HFFc6 (cell line): ENCODE measurements around the gene GHR. TPM values are rescaled to one million over a fixed set of nuclear protein-coding genes. Genes with fewer than 3 reads are reported as not detected.

ENCODE experiments used
- DNase-seq: peaks from one replicate; pipeline ENCODE4 v3.0.0-alpha.2; 2018
- H3K27ac Mint-ChIP-seq: 2 replicates; pipeline ENCODE4 v1.8.0; 2020; ENCODE audit warnings: mild to moderate bottlenecking, mixed read lengths
- H3K27me3 Mint-ChIP-seq: 2 replicates; pipeline ENCODE4 v1.8.0; 2021; ENCODE audit warnings: mild to moderate bottlenecking, moderate library complexity, mixed read lengths; ENCODE audit not compliant: insufficient read depth
- H3K36me3 Mint-ChIP-seq: 2 replicates; pipeline ENCODE4 v1.8.0; 2021; ENCODE audit warnings: low read depth, mixed read lengths
- H3K4me1 Mint-ChIP-seq: 2 replicates; pipeline ENCODE4 v1.8.0; 2020; ENCODE audit warnings: low read depth, mixed read lengths
- H3K4me3 Mint-ChIP-seq: 2 replicates; pipeline ENCODE4 v1.8.0; 2020; ENCODE audit warnings: mild to moderate bottlenecking, moderate library complexity, mixed read lengths
- H3K9me3 Mint-ChIP-seq: 2 replicates; pipeline ENCODE4 v1.8.0; 2020; ENCODE audit warnings: mild to moderate bottlenecking, mixed read lengths
- total RNA-seq, 6 experiments: library from RNA; stranded (reverse); fragmentation: NEBNext Ultra II Directional; extraction: Animal tissue kit (Norgen Biotek cat#: 25700); gene quantifications; 2 replicates in 1 of 6; 3 replicates in 5 of 6; pipeline ENCODE4 v1.2.3, GENCODE V29; 2021
- TF ChIP-seq, protein P1 (sequence below): fragments of 200-600 bp; sonication (generic); IDR thresholded peaks from 2 replicates; pipeline ENCODE4 v1.5.0; 2021; ENCODE audit warnings: antibody characterized with exemption, mild to moderate bottlenecking

GHR gene
- total RNA-seq, 6 experiments from 2014 or later, result 1.3 to 2.1 (median 1.6) TPM

DNA sequence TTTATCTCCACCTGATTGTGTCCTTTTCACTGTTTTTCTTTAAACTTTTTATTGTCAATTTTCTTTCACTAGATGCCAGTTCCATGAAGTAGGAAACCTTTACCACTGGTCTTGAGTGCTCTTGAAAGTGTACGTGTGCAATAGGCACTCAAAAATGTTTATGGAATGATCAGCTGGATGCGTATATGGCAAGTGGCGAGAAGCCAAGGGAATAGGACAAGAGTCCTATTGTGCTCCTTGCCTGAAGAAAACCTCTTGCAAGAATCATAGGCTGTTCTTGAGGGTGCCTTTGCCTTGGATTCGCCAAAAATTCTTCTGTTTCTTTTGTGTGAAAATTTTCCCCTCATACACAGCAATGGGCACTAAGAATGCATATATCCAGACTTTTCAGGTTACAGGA, 97.7 kb downstream of the GHR start:
- DNase-seq, result no peak
- Mint-ChIP-seq H3K27me3 (no peaks in the 10 kb centered on the region), H3K4me1 (no peaks in the 10 kb centered on the region), H3K36me3 (no peaks in the 10 kb centered on the region), H3K27ac (no peak overlapping the region), H3K9me3 (peaks cover 20% of the 10 kb centered on the region), H3K4me3 (no peak overlapping the region)
- TF ChIP-seq, protein P1, sequence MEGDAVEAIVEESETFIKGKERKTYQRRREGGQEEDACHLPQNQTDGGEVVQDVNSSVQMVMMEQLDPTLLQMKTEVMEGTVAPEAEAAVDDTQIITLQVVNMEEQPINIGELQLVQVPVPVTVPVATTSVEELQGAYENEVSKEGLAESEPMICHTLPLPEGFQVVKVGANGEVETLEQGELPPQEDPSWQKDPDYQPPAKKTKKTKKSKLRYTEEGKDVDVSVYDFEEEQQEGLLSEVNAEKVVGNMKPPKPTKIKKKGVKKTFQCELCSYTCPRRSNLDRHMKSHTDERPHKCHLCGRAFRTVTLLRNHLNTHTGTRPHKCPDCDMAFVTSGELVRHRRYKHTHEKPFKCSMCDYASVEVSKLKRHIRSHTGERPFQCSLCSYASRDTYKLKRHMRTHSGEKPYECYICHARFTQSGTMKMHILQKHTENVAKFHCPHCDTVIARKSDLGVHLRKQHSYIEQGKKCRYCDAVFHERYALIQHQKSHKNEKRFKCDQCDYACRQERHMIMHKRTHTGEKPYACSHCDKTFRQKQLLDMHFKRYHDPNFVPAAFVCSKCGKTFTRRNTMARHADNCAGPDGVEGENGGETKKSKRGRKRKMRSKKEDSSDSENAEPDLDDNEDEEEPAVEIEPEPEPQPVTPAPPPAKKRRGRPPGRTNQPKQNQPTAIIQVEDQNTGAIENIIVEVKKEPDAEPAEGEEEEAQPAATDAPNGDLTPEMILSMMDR, result no peak

DNA sequence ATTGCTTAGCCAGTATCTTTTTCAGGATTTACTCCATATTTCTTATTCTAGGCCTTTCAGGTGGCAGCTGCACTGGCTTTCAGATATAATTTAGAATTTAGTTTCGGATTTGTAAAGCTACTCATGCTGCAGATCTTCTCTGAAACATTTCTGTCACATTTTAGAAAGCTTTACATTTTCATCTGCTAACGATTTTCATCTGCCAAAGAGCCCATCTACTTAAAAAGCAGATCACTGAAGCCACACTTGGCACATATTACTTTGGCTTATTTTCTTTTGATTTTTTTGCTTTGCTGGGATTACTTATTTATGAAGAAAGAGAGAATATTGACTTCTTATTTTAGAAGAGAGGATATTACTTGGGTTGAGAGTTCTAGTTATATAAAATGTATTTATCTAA, 98.2 kb downstream of the GHR start:
- Mint-ChIP-seq H3K4me3 (no peak overlapping the region), H3K9me3 (peaks cover 23% of the 10 kb centered on the region), H3K27ac (no peak overlapping the region), H3K4me1 (no peaks in the 10 kb centered on the region), H3K36me3 (no peaks in the 10 kb centered on the region), H3K27me3 (no peaks in the 10 kb centered on the region)
- TF ChIP-seq, protein P1, result no peak
- no peak for DNase-seq

DNA sequence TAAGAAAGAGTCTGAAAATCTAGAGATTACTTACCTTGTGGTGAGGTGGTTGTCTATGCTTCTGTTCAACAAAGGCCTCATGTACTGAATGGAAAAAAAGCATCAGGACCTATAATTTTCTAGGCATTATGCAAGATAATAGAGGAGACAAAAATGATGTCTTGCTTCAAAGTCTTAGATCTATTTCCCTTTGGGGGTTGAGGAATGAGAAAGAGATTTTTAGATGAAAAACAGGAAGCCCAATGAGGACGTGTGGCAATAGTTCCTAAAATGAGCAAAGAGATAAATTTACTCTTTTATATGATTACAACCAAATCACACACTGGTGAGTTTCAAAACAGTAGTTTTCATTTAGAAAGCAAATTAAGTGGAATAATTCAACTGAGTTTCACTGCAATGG, 99.5 kb downstream of the GHR start:
- Mint-ChIP-seq H3K27me3 (no peaks in the 10 kb centered on the region), H3K4me1 (no peaks in the 10 kb centered on the region)

DNA sequence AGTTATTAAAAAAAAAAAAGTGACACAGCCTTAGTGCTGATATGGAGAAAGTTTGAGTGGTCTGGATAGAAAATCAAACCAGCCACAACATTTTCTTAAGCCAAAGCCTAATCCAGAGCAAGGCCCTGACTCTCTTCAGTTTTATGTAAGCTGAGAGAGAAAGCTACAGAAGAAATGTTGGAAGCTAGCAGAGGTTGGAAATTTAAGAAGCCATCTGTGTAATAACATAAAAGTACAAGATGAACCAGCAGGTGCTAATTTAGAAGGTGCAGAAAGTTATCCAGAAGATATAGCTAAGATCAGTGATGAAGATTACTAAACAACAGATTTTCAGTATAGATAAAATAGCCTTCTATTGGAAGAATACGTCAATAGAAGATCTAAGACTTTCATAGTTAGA, 102.9 kb downstream of the GHR start:
- Mint-ChIP-seq H3K36me3 (no peaks in the 10 kb centered on the region), H3K4me1 (no peaks in the 10 kb centered on the region), H3K27ac (no peak overlapping the region), H3K4me3 (no peak overlapping the region), H3K27me3 (no peaks in the 10 kb centered on the region), H3K9me3 (peaks cover 51% of the 10 kb centered on the region)
- TF ChIP-seq, protein P1, result no peak
- no peak for DNase-seq

More for the DNA sequence above, 99.5 kb downstream of the GHR start:
- Mint-ChIP-seq H3K4me3 (no peak overlapping the region), H3K9me3 (peaks cover 36% of the 10 kb centered on the region), H3K27ac (no peak overlapping the region), H3K36me3 (no peaks in the 10 kb centered on the region)
- TF ChIP-seq, protein P1, result no peak
- DNase-seq, result no peak

DNA sequence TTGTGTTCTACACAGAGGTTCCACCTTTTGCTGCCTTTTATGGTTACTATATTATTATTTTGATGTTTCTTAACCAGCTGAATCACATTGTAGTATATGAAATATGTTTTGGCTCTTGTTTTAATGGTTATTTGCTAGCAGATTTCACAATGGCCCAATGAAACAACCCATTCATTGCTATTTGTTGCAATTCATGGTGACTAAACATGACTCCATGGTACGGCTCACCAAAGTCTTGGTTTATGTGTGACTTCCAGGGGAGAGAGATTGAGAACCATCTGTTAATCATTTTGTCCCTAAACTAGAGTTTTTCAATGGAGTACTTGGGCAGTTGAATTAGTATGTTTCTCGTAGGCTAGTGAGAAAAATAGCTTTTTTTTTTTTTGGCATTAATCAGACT, 108.4 kb downstream of the GHR start:
- no peak for DNase-seq
- Mint-ChIP-seq H3K9me3 (peaks cover 34% of the 10 kb centered on the region), H3K27ac (no peak overlapping the region), H3K36me3 (no peaks in the 10 kb centered on the region), H3K27me3 (no peaks in the 10 kb centered on the region), H3K4me1 (no peaks in the 10 kb centered on the region), H3K4me3 (no peak overlapping the region)
- TF ChIP-seq, protein P1, result no peak

DNA sequence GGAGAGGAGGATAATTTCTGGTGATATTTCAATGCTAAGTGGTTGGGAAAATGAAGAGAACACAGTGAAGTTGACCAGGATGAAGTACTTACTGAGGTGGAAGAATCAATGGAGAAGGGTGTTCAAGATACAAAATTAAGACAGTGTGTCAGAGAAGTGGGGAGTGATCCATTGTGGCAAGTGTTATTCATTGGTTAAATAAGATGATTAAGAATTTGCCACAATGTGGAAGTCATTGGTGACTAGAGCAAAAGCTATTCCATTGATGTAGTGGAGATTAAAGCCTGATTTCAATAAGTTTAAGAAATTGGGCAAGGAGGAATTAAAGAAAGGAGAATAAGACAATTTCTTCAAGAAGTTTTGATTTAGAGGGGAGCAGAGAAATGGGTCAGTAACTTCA, 118.9 kb downstream of the GHR start:
- no peak overlapping the region for H3K27ac Mint-ChIP-seq
- TF ChIP-seq, protein P1, result no peak
- H3K4me1 Mint-ChIP-seq, result no peaks in the 10 kb centered on the region
- H3K27me3 Mint-ChIP-seq, result no peaks in the 10 kb centered on the region
- no peak overlapping the region for H3K4me3 Mint-ChIP-seq
- H3K36me3 Mint-ChIP-seq, result no peaks in the 10 kb centered on the region
- DNase-seq, result no peak
- peaks cover 27% of the 10 kb centered on the region for H3K9me3 Mint-ChIP-seq
